Prostate gland (tissue), 2 donors: ENCODE measurements around the gene SBK2. TPM values are rescaled to one million over a fixed set of nuclear protein-coding genes. Genes with fewer than 3 reads are reported as not detected.
"Not testable (repeated sequence)": the region's sequence is repeated elsewhere in the genome, so short reads cannot be mapped to it uniquely, and the experiment has no call there.

ENCODE experiments used
- DNase-seq: peaks from one replicate; pipeline ENCODE4 v3.0.0-alpha.2; 2019; ENCODE audit warnings: low spot score
- H3K27ac ChIP-seq, 2 donors: fragments of 200-600 bp; sonication (generic); 2 replicates each; pipeline ENCODE4 v1.5.1; 2017 to 2019
- H3K27me3 ChIP-seq: fragments of 200-600 bp; sonication (generic); replicated peaks from 2 replicates; pipeline ENCODE4 v1.5.1; 2019; ENCODE audit not compliant: insufficient read depth
- H3K36me3 ChIP-seq, 2 donors: fragments of 200-600 bp; sonication (generic); 1 replicate in 1 of 2; 2 replicates in 1 of 2; pipeline versions ENCODE4 v1.5.1 to v1.8.1; 2017 to 2019
- H3K4me1 ChIP-seq: fragments of 200-600 bp; sonication (generic); replicated peaks from 2 replicates; pipeline ENCODE4 v1.5.1; 2019
- H3K4me3 ChIP-seq, 2 donors: fragments of 200-600 bp; sonication (generic); 2 replicates each; pipeline ENCODE4 v1.5.1; 2017 to 2019
- H3K9me3 ChIP-seq: fragments of 200-600 bp; sonication (generic); 2 replicates; pipeline ENCODE4 v1.5.1; 2017
- POLR2A ChIP-seq: fragments of 450-650 bp; IDR thresholded peaks from one replicate; pipeline ENCODE4 v1.6.1; 2016; ENCODE audit warnings: antibody characterized with exemption, mild to moderate bottlenecking
- POLR2AphosphoS5 ChIP-seq: sonication (generic); formaldehyde crosslinking; IDR thresholded peaks from one replicate; pipeline ENCODE4 v1.6.1; 2017; ENCODE audit warnings: antibody characterized with exemption
- WGBS: methylation state at CpG from one replicate; pipeline ENCODE4 v1.1.5; 2018; 5-methylcytosine and 5-hydroxymethylcytosine counted together
- intact Hi-C: fragments of 100-400 bp; cut with DNase I; formaldehyde crosslinking; loops from one replicate; pipeline ENCODE4 v1.14.2; 2022
- total RNA-seq, 2 donors: library from RNA; depleted of rRNA; stranded (reverse); fragments of >200 nt; gene quantifications; one replicate each; pipeline ENCODE4 v1.1.0, GENCODE V29; 2016
- TF ChIP-seq, protein P1 (sequence below), 4 experiments: fragments of 200-600 bp in 2 of 4; fragments of 450-650 bp in 2 of 4; sonication (generic) in 2 of 4; IDR thresholded peaks; 1 replicate in 3 of 4; 2 replicates in 1 of 4; pipeline ENCODE4 v1.5.1; 2016 to 2019; ENCODE audit warnings: antibody characterized with exemption in 4 of 4, mild to moderate bottlenecking in 2 of 4, moderate library complexity in 2 of 4

The SBK2 gene
- total RNA-seq, 2 donors from 2014 or later, result not detected

DNA sequence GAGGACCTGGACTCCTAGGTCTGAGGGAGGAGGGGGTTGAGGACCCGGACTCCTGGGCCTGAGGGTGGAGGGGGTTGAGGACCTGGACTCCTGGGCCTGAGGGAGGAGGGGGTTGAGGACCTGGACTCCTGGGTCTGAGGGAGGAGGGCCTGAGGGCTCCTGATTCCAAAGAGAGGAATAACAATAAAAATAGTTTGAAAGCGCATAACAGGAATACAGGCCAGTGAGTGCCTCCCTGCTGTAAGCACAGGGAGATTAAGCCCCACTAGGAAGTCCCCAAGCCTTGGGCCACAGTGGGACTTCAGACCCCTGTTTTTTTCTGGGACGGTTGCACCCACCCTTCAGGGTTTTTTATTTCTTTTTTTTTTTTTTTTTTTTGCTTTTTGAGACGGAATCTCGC is 1.2 kb upstream of the SBK2 start:
- no peaks in the 10 kb centered on the region for H3K27me3 ChIP-seq

GRCh38 chr19:55537741-55538111 is 793 bp upstream of the SBK2 start:
- no peak overlapping the region for H3K4me3 ChIP-seq
- no peaks in the 10 kb centered on the region for H3K9me3 ChIP-seq
- DNase-seq, result no peak
- H3K27ac ChIP-seq, result no peak overlapping the region
- 62% methylated on average over 5 of the region's 5 CpGs for WGBS
- no peaks in the 10 kb centered on the region for H3K4me1 ChIP-seq
- TF ChIP-seq POLR2AphosphoS5, result no peak
- TF ChIP-seq, protein P1, sequence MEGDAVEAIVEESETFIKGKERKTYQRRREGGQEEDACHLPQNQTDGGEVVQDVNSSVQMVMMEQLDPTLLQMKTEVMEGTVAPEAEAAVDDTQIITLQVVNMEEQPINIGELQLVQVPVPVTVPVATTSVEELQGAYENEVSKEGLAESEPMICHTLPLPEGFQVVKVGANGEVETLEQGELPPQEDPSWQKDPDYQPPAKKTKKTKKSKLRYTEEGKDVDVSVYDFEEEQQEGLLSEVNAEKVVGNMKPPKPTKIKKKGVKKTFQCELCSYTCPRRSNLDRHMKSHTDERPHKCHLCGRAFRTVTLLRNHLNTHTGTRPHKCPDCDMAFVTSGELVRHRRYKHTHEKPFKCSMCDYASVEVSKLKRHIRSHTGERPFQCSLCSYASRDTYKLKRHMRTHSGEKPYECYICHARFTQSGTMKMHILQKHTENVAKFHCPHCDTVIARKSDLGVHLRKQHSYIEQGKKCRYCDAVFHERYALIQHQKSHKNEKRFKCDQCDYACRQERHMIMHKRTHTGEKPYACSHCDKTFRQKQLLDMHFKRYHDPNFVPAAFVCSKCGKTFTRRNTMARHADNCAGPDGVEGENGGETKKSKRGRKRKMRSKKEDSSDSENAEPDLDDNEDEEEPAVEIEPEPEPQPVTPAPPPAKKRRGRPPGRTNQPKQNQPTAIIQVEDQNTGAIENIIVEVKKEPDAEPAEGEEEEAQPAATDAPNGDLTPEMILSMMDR (IDR thresholded peaks at IDR 0.05), result no peak
- no peak for TF ChIP-seq POLR2A
- intact Hi-C loops, result no loop called here
- no peaks in the 10 kb centered on the region for H3K36me3 ChIP-seq
- no peaks in the 10 kb centered on the region for H3K27me3 ChIP-seq

More for the DNA sequence above, 1.2 kb upstream of the SBK2 start:
- intact Hi-C loops, result no loop called here
- Histone ChIP-seq H3K27ac (no peak overlapping the region), H3K9me3 (no peaks in the 10 kb centered on the region), H3K36me3 (no peaks in the 10 kb centered on the region), H3K4me1 (no peaks in the 10 kb centered on the region), H3K4me3 (no peak overlapping the region)
- DNase-seq, result no peak
- TF ChIP-seq POLR2AphosphoS5, result no peak
- TF ChIP-seq, protein P1 (IDR thresholded peaks at IDR 0.05), result no peak
- no peak for TF ChIP-seq POLR2A
- WGBS, result 88% methylated on average over 5 of the region's 5 CpGs

DNA sequence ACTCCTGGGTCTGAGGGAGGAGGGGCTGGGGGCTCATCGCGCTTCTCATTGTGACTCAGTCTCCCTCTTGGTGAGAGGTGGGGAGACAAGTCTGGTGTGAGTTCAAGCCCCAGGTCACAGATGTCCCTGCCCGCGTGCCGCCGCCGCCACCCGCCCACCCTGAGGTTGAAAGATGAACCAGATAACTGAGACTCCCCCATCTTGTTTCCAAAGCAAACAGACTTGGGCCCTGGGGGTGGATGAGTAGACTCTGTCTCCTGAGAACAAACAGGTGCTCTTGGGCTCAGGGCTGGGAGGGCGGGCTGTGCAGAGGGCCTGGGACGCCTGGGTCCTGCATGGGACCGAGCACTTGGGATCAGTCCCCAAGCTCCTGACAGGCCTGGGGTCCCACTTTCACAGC is 567 bp downstream of the SBK2 start:
- 69% methylated on average over 11 of the region's 11 CpGs for WGBS

GRCh38 chr19:55535965-55536350 is 975 bp downstream of the SBK2 start:
- Histone ChIP-seq H3K4me3 (no peak overlapping the region), H3K27me3 (no peaks in the 10 kb centered on the region), H3K9me3 (no peaks in the 10 kb centered on the region), H3K36me3 (no peaks in the 10 kb centered on the region), H3K4me1 (no peaks in the 10 kb centered on the region), H3K27ac (no peak overlapping the region)
- WGBS, result 82% methylated on average over 22 of the region's 22 CpGs
- DNase-seq, result no peak
- intact Hi-C loops, result no loop called here
- no peak for TF ChIP-seq POLR2A
- TF ChIP-seq, protein P1 (IDR thresholded peaks at IDR 0.05), result no peak
- no peak for TF ChIP-seq POLR2AphosphoS5

More for the DNA sequence above, 567 bp downstream of the SBK2 start:
- no peak for TF ChIP-seq POLR2AphosphoS5
- TF ChIP-seq POLR2A, result no peak
- TF ChIP-seq, protein P1 (IDR thresholded peaks at IDR 0.05), result no peak
- Histone ChIP-seq H3K4me1 (no peaks in the 10 kb centered on the region), H3K36me3 (no peaks in the 10 kb centered on the region), H3K9me3 (no peaks in the 10 kb centered on the region), H3K27me3 (no peaks in the 10 kb centered on the region), H3K27ac (no peak overlapping the region), H3K4me3 (no peak overlapping the region)
- intact Hi-C loops, result no loop called here
- no peak for DNase-seq

GRCh38 chr19:55535173-55535964 is 1.6 kb downstream of the SBK2 start:
- TF ChIP-seq POLR2AphosphoS5 (no peak), POLR2A (no peak)
- TF ChIP-seq, protein P1 (IDR thresholded peaks at IDR 0.05), result no peak
- H3K4me3 ChIP-seq, result no peak overlapping the region
- 87% methylated on average over 12 of the region's 12 CpGs for WGBS
- H3K27me3 ChIP-seq, result no peaks in the 10 kb centered on the region
- H3K9me3 ChIP-seq, result no peaks in the 10 kb centered on the region
- no peaks in the 10 kb centered on the region for H3K36me3 ChIP-seq
- H3K27ac ChIP-seq, result no peak overlapping the region
- intact Hi-C loops, result no loop called here
- DNase-seq, result no peak
- no peaks in the 10 kb centered on the region for H3K4me1 ChIP-seq

DNA sequence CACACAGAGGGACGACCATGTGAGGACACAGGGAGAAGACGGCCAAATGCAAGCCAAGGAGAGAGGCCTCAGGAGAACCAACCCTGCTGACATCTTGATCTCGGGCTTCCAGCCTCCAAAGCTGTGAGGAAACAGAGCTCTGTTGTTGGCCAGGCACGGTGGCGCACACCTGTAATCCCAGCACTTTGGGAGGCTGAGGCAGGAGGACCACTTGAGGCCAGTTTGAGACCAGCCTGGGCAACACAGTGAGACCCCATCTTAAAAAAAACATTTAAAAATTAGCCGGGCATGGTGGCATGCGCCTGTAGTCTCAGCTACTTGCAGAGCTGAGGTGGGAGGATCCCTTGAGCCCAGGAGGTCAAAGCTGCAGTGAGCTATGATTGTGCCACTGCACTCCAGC is 2.7 kb downstream of the SBK2 start:
- intact Hi-C loops, H3K36me3 ChIP-seq, H3K9me3 ChIP-seq, H3K27ac ChIP-seq, H3K4me1 ChIP-seq, DNase-seq, H3K27me3 ChIP-seq, H3K4me3 ChIP-seq: not testable (repeated sequence)
- 89% methylated on average over 7 of the region's 7 CpGs for WGBS
